Activated gamma-delta T cell treated with Interleukin-2 at 50 U/mL for 16 hours (primary cell): ENCODE data around the gene LIX1L.

Experiments used
- DNase-seq: peaks from one replicate; pipeline ENCODE4 v3.0.0-alpha.2; 2020

LIX1L gene

DNA sequence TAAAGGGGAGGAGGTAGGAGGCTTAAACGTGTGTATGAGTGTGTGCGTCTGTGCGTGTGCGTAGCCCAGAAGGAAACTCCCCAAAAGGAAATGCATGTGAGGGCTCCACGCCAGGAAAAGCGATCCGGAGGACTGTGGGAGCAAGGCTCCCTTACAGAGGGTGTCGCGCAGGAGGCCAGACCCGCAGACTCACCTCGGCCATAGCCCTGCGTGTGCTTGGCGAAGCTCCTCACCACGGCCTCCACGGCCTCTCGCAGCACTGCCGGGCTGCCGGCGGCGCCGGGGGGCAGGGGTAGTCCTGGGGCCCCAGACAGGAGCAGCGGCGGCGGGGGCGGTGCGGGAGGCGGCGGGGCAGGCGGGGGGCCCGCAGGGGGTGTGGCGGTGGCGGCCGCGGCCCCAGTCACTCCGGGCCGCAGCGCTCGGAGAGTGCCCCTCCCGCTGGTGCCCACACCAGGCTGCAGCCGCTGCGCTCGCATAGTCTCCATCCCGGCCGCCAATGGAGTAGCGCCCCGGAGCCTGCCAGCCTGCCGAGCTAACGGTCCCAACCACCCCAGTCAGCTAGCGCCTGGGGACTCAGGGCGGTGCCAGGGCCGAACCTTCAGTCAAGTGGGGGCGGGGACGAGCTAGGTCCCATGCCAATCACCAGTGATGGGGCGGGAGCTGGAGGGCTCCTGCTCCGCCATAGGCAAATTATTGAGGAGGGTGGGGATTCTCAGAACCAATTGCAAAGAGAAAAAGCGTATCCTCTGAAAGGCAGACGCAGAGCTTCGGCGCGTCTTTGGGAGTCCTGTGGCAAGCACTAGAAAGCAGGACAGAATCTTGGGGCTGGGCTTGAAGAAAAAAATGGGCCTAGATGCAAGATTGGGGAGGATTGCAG is at the start of gene LIX1L:
Gene LIX1L (minus strand): TSS at position 575 of the 877 bp plus-strand sequence. CDS start 90 bp downstream, at position 485.
- DNase-seq, result peak; percentile 95

DNA sequence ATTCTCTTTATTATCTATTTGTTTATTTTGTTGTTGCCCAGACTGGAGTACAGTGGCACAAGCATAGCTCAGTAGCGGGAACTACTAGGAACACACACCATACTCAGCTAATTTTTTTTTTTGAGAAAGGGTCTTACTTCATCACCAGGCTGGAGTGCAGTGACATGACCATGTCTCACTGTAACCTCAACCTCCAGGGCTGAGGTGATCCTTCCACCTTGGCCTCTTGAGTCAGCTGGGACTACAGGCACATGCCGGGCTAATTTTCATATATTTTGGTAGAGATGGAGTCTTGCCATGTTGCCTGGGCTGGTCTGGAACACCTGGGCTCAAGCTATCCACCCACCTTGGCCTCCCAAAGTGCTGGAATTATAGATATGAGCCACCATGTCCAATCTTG is 43.9 kb upstream of the LIX1L start:
- no peak for DNase-seq

DNA sequence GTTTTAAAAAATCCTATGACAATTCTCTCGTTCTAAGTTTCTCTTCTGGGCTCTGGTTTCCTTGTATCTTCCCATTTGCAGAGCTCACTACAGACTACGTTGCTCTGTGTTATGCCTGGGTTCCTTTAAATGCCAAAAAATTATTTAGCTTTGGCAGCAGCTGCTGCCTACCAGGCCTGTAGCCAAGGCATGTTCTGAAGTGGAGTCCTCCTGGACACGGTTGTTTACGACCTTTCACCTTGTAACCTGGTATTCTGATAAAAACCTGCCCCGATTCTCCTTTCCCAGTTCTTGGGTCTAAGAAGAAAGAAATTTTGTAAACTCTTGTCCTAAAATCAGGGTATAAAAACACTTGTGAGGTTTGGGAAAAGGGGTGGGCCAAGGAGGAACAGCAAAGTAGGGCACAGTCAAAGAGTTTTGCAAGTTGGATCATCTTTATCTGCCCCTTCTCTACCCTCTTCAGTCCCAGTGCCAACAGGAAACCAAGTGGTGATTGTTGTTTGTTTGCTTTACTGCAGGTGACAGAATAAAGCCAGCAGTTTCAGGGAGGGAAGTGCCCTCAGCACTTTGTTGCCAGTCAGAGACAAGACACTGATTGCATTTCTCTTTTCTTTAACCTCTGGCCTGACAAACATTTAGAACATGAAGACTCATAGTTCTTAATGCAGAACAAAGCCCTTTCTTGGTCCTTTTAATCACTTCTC is 41.7 kb upstream of the LIX1L start:
- DNase-seq, result peak; percentile 54

DNA sequence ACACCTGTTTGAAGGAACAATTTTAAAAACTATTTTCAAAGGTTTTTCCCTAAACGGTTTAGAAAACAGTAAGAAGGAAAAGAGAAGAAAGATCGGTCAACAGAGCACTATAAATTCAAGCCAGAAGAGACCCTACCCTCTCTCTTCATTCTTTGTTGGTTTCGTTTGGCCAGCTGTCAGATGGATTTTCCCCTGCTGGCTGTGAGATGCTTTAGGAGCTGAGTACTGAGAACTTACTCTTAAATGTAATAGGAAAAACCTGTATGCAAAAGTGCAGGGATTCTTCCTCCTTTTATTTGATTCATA is 39.9 kb upstream of the LIX1L start:
- DNase-seq, result no peak

DNA sequence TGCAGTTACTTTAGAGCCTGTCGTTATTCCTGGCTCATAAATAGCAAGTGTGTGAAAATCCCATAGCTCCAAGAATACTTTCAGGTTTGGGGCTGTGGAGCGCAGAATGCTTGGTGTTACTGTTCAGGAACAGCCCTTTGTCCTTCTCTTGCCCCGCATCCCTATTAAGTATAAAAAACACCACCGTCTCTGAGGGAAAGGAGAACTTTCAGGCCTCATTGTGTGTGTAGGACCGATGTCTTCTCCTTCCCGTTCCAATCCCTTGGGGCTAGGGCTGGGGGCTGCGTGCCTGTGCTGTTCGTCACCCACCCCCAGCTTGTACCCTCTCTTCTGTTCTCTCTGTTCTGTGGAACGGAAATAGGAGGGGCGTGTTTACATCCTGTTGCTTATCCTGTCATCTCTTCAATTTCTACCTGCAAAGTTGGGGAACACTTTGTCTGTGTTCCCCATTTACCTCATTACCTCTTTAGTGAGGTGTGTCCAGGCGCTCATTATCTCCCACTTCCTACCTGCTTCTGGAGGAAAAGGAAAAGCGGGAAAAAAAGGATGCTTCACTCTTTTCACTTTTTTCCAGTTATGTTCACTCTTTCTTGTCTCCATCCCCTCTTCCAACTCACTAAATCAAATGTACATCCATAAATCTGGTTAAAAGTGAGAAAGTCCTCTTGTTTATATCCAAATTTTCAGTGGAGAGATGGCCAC is 39.4 kb upstream of the LIX1L start:
- DNase-seq, result peak; percentile 64

DNA sequence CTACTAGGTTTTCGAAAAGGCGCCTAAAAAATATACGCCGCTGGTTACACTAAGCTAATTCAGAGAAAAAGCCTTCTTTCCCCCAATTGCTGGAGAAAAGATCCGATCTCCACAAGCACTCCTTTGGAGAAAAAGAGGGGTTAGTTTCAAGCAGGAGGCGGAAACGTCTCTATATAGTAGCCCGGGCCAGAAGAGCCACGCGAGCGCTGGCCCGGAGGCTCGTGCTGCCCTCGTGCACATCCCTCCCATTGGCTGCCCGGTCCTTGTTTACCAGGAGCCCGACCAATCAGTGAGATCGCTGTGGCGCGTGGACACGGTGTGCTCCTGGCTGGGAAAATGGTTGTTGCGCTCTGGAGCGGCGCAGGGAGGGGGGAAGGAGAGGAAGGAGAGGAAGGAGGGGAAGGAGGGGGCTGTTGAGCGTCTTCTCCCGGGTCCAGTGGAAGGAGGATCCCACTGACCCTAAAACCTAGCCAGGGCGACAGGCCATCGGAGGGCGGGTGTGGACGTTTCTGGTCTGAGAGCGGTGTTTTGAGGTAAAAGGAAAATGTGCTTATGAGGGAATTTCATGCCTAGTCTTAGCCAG is 38.7 kb upstream of the LIX1L start, which contains the start of gene TXNIP:
Gene TXNIP (minus strand): TSS at position 147 of the 583 bp plus-strand sequence. CDS start 313 bp downstream, outside the sequence.
- DNase-seq, result peak; percentile 92

DNA sequence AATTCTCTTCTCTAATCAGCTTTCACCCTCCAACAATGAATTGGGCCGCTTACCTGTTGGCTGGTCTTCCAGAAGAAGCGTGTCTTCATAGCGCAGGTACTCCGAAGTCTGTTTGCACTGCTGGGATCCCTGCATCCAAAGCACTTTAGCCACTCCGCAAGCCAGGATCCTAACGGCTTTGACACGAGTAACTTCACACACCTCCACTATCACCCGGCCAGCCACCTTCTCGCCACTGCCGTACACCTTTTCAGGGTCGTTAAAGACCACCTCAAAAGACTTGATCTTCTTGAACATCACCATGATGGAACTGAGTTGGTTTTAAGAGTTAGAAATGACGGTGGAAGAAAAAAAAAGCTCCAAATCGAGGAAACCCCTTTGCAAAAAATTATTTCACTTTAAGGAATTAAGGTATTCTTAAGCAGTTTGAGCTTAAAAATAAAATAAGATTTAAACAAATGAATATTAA is 38.2 kb upstream of the LIX1L start:
- DNase-seq, result no peak

DNA sequence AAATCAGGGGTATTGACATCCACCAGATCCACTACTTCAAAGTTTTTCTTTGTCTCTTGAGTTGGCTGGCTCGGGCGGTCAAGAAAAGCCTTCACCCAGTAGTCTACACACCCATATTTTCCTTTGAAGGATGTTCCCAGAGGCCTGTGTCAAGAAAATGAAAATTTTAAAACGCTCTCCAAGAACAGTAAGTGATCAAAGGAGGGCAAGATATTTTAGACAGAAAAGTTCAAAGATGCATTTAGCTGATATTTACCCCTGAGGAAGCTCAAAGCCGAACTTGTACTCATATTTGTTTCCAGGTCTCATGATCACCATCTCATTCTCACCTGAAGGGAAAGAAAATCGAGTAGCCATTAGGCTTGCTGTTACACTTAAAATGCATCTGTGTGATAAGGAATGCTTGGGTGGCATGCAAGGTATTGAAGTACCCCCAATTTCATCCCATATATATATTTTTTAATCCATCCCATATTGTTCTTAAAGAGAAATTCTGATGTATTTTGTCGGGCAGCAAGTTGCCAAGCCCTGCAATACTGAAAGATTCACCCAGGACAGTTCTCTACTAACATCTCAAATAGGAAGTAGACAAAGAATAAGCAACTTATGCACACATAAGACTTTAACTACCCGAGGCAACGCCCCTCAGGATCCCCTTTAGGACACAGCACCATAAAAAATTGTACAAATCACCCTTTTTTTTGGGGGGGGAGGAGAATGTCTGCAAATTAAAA is 37.5 kb upstream of the LIX1L start:
- DNase-seq, result no peak

DNA sequence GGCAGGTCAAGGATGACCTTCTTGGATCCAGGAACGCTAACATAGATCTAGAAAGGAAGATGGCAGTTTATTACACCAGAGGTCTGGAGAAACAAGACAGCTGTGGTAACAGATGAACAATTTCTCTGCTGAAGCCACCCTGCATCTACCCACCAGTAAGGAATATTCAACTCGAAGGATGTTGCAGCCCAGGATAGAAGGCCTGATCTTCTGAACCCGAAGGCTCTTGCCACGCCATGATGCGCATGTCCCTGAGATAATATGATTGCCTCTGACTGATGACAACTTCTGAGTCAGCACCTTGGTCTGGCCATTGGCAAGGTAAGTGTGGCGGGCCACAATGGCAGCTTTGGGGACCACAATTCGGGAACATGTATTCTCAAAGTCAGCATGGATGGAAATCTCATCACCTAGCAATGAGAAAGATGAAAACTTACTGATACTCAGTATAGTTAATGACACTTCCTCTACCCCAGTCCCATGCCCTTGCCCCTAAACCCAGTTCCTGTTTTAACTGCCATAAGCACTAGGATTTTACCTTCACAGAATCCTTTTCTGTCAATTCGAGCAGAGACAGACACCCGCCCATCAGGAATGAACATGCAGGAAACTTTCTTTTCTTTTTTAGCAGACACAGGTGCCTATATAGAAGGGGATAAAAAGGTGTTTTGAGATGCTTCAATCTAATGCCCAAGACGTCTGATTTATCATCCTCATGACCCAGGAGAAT is 36.7 kb upstream of the LIX1L start:
- no peak for DNase-seq

DNA sequence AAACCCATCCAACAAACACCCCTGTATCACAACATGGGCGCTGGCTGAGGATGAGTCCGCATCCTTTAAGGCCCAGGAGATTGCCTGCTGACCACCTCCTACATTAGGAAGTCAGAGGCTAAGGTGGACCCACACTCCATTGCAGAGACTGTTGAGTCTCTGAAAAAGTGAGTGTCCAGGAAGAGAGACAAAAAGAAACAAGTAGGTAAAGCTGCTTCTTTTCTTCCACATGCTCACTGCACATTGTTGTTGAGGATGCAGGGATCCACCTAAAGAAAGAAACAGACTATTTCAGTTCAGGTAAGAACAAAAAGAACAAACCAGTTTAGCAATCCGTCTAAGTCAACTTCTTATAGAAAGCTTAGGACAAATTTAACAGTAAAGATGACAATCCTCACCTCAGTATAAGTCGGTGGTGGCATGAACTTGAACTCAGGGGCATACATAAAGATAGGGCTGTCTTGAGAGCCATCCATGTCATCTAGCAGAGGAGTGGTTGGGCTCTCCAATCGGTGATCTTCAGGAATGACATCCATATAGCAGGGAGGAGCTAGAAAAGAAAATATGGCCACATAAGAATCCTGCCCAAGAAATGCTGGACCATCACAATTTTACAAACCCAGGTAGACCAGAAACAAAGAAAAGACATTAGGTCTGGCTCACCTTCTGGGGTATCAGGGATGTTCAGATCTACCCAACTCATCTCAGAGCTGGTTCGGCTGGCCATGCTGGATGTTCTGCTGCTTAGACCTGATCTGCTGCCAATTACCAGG is 36.0 kb upstream of the LIX1L start:
- no peak for DNase-seq

DNA sequence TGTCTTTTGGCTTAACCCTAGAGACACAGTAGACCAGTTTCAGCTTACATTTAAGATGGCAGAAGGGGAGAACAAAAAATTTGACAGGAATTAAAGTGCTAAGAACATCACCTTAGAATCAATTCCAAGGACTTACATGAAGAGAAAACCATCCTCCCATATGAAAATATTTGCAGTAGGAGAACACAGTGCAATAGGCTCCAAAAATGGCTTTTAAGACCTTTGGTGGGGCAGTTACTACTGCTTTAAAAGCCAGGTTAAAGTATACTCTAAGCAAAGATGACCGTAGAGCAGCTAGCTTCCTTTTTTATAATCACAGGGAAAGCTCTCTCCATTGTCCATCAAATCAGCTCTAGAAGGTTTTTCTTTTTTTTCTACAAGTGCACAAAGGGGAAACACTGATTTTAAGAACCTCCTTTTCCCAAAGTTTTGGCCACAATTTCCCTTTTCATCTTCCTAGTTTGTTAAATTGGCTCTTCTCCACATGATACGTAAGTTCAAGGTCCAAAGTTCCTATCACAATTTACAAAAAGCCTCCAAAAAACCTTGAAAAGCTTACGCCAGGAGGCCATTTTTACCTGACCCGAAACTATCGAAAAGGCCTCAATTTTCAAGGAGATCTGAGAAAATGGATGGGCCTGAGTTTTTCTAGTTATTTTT is 35.3 kb upstream of the LIX1L start:
- DNase-seq, result no peak

DNA sequence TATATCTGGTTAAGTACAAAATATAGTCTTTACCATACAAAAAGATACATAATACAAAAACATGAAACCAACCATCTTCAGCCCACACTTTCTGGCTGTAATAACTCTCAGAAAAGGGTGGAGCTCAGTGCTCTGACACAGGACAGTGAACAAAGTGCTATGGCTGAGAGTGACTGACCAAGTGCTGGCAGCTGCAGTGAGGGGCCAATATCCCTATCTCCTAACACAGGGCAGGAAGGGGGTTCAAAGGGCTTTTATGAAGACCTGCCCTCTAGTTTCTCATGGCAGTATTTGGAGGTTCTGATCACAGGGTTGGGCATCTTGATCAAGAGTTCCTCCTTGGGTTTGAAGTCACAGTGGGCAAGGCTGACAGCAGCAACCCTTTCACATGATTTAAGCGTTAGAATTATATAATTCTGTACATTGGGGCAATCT is 34.7 kb upstream of the LIX1L start:
- DNase-seq, result no peak

DNA sequence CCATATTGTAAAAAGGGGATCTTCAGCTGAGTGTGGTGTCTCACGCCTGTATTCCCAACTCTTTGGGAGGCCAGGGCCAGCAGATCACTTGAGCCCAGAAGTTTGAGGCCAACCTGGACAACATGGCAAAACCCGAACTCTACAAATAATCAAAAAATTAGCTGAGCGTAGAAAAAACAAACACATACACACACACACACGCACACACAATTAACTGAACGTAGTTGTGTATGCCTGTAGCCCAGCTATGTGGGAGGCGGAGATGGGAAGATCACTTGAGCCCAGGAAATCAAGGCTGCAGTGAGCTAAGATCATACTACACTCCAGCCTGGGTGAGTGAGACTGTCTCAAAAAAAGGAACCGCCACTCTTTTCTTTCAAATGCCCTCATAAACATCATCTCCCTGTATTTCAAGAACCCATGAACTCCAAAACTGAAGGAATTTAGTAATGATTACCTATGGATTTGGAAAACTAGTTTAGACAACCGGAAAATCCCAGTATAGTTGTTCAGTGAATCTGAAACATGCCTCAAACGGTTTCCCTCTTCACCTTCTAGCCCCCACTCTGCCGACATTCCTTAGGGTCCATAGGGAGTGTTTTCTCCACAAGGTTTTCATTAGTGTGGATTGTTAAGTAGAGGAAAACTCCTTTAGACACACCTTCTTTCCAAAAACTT is 34.1 kb upstream of the LIX1L start:
- DNase-seq, result no peak

DNA sequence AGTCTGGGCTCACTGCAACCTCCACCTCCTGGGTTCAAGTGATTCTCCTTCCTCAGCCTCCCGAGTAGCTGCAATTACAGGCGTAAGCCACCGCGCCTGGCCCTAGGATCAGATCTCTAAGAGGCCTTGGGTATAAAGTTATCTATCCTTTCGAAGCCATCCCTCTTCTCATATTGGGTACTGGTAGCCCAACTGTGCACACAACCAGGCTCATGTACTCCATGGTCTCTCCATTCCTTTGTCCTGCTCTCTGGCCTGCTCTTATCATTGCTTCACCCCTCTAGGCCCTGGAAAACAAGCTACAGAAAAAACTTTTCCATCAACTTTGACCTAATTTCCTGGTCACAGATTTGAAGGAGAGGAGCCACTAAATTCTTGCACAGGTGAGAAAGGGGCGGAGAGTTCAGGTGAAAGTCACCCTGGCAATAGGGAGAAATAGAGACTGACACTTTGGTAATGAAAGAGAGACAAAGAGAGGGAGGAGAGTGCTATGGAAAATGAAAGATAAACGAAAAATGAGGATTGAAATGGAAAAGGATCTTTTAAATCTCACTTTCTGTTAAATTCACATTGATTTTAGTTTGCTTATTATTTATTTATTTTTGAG is 32.5 kb upstream of the LIX1L start:
- DNase-seq, result no peak

DNA sequence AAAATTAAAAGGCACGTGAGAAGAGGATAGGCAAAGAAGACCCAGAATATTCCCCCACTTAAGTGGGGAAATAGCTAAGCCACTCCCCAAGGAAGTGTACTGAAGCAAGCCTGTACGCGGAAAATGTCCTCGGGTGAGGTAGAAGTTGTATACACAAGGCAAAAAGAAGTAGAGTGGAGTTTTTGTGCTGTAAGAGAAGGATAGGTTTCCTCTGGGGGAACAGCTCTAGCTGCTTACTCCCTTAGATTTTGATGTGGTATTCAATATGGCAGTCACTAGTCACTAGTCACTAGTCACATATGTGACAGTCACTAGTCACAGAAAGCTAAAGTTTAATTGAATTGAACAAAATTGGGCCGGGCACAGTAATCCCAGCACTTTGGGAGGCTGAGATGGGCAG is 31.0 kb upstream of the LIX1L start:
- DNase-seq, result no peak

DNA sequence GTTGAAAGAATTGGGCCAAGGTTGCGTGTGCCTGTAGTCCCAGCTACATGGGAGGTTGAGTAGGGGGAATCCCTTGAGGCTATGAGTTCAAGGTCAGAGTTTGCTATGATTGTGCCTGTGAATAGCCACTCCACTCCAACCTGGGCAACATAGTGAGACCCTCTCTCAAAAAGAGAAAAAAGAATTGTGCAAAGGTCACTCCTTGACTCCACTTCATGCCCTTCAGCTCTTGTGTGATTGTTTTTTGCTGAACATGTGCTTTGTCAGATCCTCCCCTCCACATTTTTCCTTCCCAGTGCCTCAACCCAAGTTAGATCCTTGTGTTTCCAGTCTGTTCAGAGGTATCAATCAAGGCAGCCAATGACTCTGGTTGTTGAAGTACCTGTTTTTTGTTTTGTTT is 30.1 kb upstream of the LIX1L start:
- no peak for DNase-seq

DNA sequence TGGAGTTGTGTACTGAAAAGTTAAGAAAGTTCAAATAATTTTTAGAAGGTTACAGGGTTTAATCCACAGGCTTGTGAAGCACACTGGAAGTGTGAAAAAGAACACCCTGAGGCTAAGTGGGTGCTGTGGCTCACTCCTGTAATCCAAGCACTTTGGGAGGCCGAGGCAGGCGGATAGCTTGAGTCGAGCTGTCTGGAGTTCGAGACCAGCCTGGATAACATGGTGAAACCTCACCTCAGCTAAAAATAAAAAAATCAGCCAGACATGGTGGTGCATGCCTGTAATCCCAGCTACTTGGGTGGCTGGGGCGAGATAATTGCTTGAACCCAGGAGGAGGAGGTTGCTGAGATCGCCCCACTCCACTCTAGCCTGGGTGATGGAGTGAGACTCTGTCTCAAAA is 28.7 kb upstream of the LIX1L start:
- DNase-seq, result no peak

DNA sequence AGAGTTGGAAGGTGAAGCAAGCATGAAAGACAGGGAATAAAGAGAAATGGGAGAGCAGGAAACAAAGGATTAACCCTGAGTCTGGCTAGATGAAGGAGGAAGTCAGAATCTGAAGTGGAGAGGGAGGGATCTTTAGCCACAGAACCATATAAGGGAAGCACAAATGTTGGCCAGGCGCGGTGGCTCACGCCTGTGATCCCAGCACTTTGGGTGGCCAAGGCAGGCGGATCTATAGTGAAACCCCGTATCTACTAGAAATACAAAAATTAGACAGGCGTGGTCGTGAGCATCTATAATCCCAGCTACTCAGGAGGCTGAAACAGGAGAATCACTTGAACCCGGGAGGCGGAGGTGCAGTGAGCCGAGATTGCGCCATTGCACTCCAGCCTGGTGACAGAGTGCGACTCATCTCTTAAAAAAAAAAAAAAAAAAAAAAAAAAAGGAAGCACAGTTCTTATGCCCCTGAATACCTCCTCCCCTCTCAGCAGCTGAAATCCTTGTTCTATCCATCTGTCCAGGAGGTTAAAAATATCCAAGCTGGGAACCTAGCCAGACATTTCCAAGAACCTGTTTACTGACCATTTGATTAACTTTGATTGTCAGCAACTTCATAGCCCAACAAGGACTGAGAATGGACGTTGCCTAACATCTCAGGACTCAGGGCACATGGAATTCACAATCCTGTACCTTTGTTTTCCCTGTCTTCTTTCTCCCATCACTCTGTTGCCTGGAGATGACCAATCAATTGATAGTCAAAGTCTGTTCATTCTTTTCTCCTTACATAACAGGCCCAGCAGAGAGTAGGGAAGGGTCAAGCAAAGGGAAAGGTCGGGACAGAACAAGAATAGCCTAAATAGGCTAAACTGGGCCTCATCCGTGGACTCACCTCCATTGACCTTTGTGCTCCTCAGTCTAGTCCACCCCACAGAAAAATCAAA is 28.0 kb upstream of the LIX1L start:
- DNase-seq, result no peak
